Measurements from ENCODE around the gene MAP3K1.

- TF ChIP-seq CTCF (IDR thresholded peaks at IDR 0.05 in 2 of 3, conservative IDR thresholded peaks at IDR 0.05 in 1 of 3; ENCODE audit: borderline replicate concordance in 1 of 3, insufficient read depth in 1 of 3, low read depth in 2 of 3, low read length in 2 of 3) (no peak), POLR2AphosphoS5 (IDR thresholded peaks at IDR 0.05; ENCODE audit: low read depth, low read length) (no peak)
Measured at GRCh38 chr5:56772767-56773166, 42.6 kb upstream of the MAP3K1 start.
